Measurements from ENCODE around the gene ALOX12B. TPM values are rescaled to one million over a fixed set of nuclear protein-coding genes. Genes with fewer than 3 reads are reported as not detected.
A peak's percentile ranks its signal among the peaks of the same experiment; 100 is the strongest.
"Not testable (repeated sequence)": the region's sequence is repeated elsewhere in the genome, so short reads cannot be mapped to it uniquely, and the experiment has no call there.

The ALOX12B gene
- total RNA-seq, 1 donor from 2014 or later = 0.43 TPM

- DNase-seq (ENCODE audit: low spot score) = no peak
Measured at GRCh38 chr17:8064561-8065019, 22.9 kb downstream of the ALOX12B start.

GRCh38 chr17:8063761-8064534, 23.6 kb downstream of the ALOX12B start:
- DNase-seq (ENCODE audit: low spot score) = no peak

DNA sequence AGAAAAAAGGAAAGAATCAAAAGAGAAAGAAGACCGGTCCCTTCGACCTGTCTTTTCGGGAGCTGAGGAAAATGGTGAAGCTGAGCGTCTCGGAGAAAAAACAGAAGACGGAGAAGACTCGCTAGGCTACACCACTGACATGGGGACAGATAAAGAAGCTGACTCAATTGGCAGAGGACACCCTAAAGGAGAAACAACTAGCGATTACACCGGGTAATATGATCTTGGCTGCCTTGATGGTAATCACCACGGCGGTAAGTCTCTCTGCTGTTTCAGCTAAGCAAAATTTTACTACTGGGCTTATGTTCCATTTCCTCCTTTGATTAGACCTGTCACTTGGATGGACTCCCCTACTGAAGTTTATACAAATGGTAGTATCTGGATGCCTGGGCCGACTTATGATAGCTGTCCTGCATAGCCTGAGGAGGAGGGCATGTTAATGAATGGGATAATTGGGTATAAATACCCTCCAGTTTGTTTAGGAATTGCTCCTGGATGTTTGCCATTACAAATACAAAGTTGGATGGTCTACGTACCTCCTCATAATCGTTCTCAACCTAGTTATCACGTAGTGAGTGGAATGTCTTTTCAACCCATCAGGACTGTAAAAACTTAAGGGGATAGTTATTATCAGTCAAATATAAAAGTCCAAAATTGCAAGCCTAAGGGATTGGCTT, 24.6 kb downstream of the ALOX12B start:
- no peak for DNase-seq (ENCODE audit: low spot score)

DNA sequence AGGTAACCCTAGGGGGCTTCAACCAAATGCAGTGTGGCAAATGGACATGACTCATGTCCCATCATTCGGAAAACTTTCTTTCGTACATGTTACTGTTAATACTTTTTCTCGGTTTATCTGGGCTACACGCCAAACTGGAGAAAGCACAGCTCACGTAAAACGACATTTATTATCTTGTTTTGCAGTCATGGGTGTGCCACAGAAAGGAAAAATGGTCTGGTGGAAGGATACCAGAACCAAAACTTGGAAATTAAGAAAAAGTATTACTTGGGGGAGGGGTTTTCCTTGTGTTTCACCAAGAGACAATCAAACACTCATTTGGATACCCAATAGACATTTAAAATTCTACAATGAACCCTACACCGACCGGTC, 25.1 kb downstream of the ALOX12B start:
- no peak for DNase-seq (ENCODE audit: low spot score)

DNA sequence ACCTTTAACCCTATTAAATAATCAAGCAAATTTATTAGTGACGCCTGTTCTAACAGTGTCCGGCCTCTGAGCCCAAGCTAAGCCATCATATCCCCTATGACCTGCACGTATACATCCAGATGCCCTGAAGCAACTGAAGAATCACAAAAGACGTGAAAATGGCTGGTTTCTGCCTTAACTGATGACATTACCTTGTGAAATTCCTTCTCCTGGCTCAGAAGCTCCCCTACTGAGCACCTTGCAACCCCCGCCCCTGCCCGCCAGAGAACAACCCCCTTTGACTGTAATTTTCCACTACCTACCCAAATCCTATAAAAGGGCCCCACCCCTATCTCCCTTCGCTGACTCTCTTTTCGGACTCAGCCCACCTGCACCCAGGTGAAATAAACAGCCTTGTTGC, 25.7 kb downstream of the ALOX12B start:
- DNase-seq (ENCODE audit: low spot score) = not testable (repeated sequence)

- DNase-seq (ENCODE audit: low spot score) = peak; percentile 79
Measured at GRCh38 chr17:8060274-8060673, 27.2 kb downstream of the ALOX12B start.

GRCh38 chr17:8059131-8059530, 28.4 kb downstream of the ALOX12B start:
- no peak for DNase-seq (ENCODE audit: low spot score)

DNA sequence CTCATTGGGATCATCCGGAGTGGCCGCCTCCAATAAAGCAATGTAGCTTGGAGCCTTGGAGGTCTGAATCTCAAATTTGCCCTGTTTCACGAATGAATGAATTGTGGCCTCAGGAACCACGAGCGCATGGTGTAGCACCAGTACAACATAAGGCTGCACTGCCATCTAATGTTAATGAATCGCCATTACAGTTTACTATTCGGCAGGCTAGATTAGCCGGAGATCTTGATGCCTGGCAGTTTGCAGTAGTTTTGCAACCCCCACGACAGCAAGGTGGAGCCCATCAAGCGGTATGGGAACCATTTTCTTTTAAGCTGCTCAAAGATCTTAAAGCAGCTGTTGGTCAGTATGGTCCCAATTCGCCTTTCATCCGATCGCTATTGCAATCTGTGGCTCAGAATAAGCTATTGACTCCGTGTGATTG, 29.8 kb downstream of the ALOX12B start:
- peak; percentile 66 for DNase-seq (ENCODE audit: low spot score)

DNA sequence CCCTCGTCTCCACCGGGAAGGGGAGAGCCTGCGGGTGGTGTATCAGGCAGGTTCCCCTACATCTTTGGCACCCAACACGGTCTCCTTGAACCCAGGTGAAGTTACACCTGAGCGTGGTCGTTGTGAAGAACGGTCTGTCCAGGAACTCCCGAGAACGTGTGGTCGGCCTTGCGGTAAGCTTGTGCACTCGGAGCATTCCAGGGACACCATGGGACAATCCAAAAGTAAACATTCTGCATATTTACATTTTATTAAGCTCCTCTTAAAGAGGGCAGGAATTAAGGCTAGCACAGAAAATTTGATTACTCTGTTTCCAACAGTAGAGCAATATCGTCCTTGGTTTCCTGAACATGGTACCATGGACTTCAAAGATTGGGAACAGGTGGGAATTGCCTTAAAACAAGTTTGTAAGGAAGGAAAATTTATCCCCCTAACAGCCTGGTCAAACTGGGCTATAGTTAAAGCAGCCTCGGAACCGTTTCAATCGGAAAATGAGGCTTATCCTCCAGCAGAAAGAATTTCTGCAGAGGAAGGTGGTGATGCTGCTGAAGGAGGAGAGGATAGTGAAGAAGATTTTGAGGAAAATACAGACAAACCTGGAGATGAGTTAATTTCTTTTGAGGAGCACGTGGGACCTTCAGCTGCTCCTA, 30.4 kb downstream of the ALOX12B start:
- no peak for DNase-seq (ENCODE audit: low spot score)

GRCh38 chr17:8056232-8056975, 31.1 kb downstream of the ALOX12B start:
- DNase-seq (ENCODE audit: low spot score) = peak; percentile 57

- no peak for DNase-seq (ENCODE audit: low spot score)
Measured at GRCh38 chr17:8055851-8056231, 31.7 kb downstream of the ALOX12B start.

DNA sequence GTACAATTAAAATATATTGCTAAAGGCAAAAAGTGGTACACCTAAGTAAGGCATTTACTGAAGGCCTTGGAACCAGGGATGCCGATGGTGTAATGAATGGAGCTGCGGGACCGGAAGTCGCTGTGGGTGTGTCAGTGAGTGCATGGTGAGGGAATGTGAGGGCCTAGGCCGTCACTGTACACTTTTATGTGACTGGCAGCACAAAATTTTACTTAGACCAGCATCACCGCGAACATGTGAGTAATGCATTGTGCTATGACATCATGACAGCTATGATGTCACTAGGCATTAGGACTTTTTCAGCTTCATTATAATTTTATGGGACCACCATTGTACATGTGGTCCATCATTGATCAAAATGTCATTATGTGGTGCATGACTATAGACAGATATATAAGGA, 33.9 kb downstream of the ALOX12B start:
- no peak for DNase-seq (ENCODE audit: low spot score)

GRCh38 chr17:8052256-8053252, 35.0 kb downstream of the ALOX12B start:
- DNase-seq (ENCODE audit: low spot score) = no peak

DNA sequence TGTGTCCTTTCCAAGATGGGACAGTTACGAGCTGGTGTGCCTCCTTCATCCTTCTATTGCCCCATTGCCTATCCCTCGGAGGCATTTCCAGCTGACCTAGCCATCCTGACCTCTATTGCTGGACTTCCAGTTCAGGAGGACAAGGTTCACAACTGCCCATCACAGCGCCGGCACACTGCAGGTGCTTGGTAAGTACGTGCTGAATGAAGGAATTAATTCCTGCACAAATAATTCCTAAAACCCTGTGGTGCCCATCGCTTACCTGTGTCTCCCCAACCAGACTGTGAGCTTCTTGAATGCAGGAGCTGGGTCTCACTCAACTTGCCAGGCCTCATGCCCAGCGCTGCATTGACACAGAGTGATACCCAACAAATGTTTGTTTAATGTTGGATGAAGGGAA, 35.7 kb downstream of the ALOX12B start:
- DNase-seq (ENCODE audit: low spot score) = no peak

GRCh38 chr17:8048736-8049135, 38.8 kb downstream of the ALOX12B start:
- DNase-seq (ENCODE audit: low spot score) = no peak

GRCh38 chr17:8048236-8048635, 39.3 kb downstream of the ALOX12B start:
- no peak for DNase-seq (ENCODE audit: low spot score)

DNA sequence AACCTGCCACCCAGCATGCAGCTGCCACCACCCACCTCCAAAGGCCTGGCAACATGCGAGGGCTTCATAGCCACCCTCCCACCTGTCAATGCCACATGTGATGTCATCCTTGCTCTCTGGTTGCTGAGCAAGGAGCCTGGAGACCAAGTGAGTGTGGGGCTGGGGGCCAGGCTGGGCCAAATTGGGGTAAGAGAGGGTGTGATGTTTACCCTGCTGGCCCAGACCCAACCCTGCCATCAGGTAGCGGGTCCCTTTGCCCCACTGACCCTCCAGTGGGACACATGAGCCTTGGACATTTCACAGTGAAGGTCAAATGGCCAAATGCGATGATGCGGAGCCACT, 39.8 kb downstream of the ALOX12B start:
- DNase-seq (ENCODE audit: low spot score) = no peak

GRCh38 chr17:8046929-8047768, 40.4 kb downstream of the ALOX12B start:
- no peak for DNase-seq (ENCODE audit: low spot score)

DNA sequence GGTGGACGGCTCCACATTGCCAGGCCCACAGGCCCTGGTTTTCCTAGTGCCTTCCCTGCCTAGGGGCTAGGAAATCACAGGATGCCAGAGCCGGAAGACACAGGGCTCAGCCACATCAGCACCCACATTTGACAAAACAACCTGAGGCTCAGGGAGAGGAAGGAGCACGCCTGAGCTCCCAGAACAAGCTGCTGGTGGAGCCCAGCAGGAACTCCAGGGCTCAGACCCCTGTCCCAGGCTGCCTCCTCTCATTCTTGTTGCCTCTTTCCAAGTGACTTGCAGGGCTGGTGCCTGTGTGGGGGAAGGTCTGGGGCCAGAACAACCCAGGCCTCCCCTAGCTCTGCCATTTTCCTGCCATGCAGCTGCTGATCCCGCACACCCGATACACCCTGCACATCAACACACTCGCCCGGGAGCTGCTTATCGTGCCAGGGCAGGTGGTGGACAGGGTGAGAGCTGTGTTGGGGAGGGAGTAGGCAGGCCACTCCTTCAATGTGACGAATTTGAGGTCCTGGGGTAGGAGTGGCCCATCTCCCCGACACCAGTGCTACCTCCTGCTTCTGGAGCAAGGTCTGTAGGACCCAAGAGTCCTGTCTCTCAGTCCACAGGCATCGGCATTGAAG, 41.1 kb downstream of the ALOX12B start:
- DNase-seq (ENCODE audit: low spot score) = no peak
